Activated naive CD4-positive, alpha-beta T cell treated with Interleukin-2 at 50 U/mL for 16 hours (primary cell): ENCODE data around the gene CEP44.
"Not testable (repeated sequence)": the region's sequence is repeated elsewhere in the genome, so short reads cannot be mapped to it uniquely, and the experiment has no call there.

Experiments used
- DNase-seq: peaks from one replicate; pipeline ENCODE4 v3.0.0-alpha.2; 2020

CEP44 gene

GRCh38 chr4:174283507-174284471 is at the start of gene CEP44, which contains the start of gene FBXO8:
TSS of gene CEP44 (plus strand) at chr4:174283911. CDS start at chr4:174299122, 15,211 bp downstream.
TSS of gene FBXO8 (minus strand) at chr4:174283667. CDS start at chr4:174263092, 20,575 bp downstream.
- peak; percentile 65 for DNase-seq

GRCh38 chr4:174236359-174236758 is 47.4 kb upstream of the CEP44 start:
- no peak for DNase-seq

GRCh38 chr4:174241162-174241561 is 42.5 kb upstream of the CEP44 start:
- DNase-seq, result no peak

- no peak for DNase-seq
These were observed 39.3 kb upstream of the CEP44 start for GRCh38 chr4:174244441-174244840.

GRCh38 chr4:174245714-174246113 is 38.0 kb upstream of the CEP44 start:
- DNase-seq, result no peak

- no peak for DNase-seq
These were observed 35.3 kb upstream of the CEP44 start for GRCh38 chr4:174248407-174248806.

GRCh38 chr4:174252412-174252811 is 31.3 kb upstream of the CEP44 start:
- DNase-seq, result no peak

GRCh38 chr4:174254613-174255012 is 29.1 kb upstream of the CEP44 start:
- no peak for DNase-seq

GRCh38 chr4:174255374-174255773 is 28.3 kb upstream of the CEP44 start:
- no peak for DNase-seq

GRCh38 chr4:174255786-174256185 is 27.9 kb upstream of the CEP44 start:
- no peak for DNase-seq

- no peak for DNase-seq
These were observed 27.4 kb upstream of the CEP44 start for GRCh38 chr4:174256277-174256713.

- no peak for DNase-seq
These were observed 24.1 kb upstream of the CEP44 start for GRCh38 chr4:174259580-174259979.

GRCh38 chr4:174260099-174260498 is 23.6 kb upstream of the CEP44 start:
- no peak for DNase-seq

- DNase-seq, result not testable (repeated sequence)
These were observed 22.3 kb upstream of the CEP44 start for GRCh38 chr4:174261432-174261831.

- no peak for DNase-seq
These were observed 20.9 kb upstream of the CEP44 start for GRCh38 chr4:174262624-174263444.

- no peak for DNase-seq
These were observed 20.3 kb upstream of the CEP44 start for GRCh38 chr4:174263445-174263736.

- no peak for DNase-seq
These were observed 17.8 kb upstream of the CEP44 start for GRCh38 chr4:174265916-174266315.

- no peak for DNase-seq
These were observed 17.3 kb upstream of the CEP44 start for GRCh38 chr4:174266416-174266815.

GRCh38 chr4:174273930-174274329 is 9.8 kb upstream of the CEP44 start:
- DNase-seq, result no peak

GRCh38 chr4:174274436-174274835 is 9.3 kb upstream of the CEP44 start:
- no peak for DNase-seq

GRCh38 chr4:174275101-174275500 is 8.6 kb upstream of the CEP44 start:
- no peak for DNase-seq

GRCh38 chr4:174277433-174277832 is 6.3 kb upstream of the CEP44 start:
- no peak for DNase-seq

- DNase-seq, result no peak
These were observed 5.2 kb upstream of the CEP44 start for GRCh38 chr4:174278467-174278866.
